Subcutaneous adipose tissue (tissue), 4 donors: ENCODE data around the gene CDK19. TPM values are rescaled to one million over a fixed set of nuclear protein-coding genes. Genes with fewer than 3 reads are reported as not detected.

Source experiments
- total RNA-seq, 4 donors: library from RNA; depleted of rRNA; stranded (reverse); fragments of >200 nt; gene quantifications; one replicate each; pipeline ENCODE4 v1.1.0, GENCODE V29; 2016
- TF ChIP-seq, protein P1 (sequence below): fragments of 450-650 bp; IDR thresholded peaks from one replicate; pipeline ENCODE4 v1.5.1; 2016; ENCODE audit warnings: low read depth, mild to moderate bottlenecking, control low read depth, antibody characterized with exemption, moderate library complexity

The CDK19 gene
- total RNA-seq, 4 donors from 2014 or later, result 14.1 to 20.1 (median 16.2) TPM

DNA sequence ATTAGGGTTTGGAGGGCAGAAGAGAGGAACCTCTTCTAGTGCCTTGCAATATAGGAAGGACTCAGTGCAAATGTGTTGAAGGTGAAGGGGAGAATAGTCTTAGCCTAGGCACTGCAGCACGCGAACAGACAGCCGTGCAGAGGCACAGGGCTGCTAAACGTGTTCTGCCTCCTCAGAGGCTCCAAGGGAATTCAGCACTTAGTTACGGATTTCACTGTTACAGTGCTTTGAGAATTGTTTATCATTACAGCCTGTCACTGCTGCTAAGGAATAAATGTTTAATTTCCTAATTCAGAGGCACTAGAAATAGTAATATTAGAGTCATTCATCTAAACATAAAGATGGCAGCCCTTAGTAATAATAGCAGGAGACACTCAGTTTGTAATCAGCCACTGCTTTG is 222.5 kb downstream of the CDK19 start:
- TF ChIP-seq, protein P1, sequence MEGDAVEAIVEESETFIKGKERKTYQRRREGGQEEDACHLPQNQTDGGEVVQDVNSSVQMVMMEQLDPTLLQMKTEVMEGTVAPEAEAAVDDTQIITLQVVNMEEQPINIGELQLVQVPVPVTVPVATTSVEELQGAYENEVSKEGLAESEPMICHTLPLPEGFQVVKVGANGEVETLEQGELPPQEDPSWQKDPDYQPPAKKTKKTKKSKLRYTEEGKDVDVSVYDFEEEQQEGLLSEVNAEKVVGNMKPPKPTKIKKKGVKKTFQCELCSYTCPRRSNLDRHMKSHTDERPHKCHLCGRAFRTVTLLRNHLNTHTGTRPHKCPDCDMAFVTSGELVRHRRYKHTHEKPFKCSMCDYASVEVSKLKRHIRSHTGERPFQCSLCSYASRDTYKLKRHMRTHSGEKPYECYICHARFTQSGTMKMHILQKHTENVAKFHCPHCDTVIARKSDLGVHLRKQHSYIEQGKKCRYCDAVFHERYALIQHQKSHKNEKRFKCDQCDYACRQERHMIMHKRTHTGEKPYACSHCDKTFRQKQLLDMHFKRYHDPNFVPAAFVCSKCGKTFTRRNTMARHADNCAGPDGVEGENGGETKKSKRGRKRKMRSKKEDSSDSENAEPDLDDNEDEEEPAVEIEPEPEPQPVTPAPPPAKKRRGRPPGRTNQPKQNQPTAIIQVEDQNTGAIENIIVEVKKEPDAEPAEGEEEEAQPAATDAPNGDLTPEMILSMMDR, result no peak

DNA sequence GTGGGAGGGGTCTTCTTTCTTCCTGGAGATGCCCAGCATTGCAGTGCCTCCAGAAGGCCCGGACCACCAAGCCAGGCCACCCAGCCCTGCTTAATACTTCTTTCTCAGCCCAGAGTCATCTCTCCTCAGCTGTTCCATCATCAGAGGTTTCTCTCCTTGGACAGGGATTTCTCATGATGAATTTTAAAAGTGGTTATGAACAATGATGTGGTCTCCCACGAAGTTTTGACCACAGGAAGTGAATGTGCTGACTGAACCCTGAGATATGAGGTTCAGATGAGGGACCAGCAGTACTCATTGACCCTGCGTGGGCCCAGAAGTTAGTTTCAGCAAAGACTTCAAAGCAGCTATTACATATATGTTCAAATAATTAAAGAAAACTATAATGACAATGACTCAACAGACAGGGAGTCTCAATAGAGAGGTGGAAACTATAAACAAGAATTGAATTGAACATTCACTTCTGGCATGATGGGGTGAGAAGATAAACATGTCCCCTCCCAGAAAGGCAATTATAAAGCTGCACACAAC is 224.4 kb downstream of the CDK19 start:
- TF ChIP-seq, protein P1, result no peak

DNA sequence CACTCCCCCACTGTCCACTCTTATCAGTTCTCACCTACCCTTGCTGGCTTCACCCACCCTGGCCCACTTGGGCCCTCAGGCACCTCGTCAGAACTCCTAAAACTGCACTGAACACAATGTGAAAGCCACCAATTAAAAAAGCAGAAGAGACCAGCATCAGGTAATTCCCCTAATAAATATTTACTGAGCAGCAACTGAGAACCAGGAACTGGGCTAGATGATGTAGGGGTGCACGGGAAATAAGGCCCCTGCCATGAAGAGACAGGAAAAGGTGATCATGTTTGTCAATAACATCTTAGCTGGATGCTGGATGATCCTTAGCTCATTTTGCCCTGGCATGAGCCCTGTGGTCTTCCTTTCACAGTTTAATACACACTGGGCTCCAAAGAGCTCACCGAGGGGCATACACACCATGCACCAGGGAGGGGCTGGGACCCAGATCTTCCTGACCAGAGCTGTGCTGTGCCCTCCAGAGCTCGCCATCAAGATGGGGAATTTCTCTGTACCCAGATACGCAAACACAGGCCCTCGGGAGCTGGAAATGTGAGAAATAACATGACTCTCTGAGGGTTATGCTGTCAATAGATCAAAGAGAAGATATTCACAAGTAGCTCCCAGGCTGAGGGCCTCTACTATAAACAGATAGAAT is 225.3 kb downstream of the CDK19 start:
- TF ChIP-seq, protein P1, result no peak

DNA sequence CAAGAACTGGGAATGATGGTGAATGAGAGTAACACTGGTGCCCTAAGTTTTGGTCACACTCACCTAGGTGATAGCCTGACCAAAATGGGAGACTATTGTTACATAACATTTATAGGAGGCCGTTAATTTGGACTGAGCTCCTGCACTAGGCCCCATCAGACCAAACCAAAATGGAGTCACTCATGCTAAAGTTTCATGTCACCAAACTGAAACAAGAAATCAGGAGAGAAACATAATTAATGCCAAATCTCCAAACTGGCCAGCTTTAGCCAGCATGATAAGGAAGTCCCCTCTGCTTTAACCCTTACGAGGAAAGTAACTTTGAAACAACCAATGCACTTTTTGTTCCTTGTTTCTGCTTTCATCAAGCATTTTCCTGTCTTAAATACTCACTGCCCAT is 227.9 kb downstream of the CDK19 start:
- TF ChIP-seq, protein P1, result no peak

DNA sequence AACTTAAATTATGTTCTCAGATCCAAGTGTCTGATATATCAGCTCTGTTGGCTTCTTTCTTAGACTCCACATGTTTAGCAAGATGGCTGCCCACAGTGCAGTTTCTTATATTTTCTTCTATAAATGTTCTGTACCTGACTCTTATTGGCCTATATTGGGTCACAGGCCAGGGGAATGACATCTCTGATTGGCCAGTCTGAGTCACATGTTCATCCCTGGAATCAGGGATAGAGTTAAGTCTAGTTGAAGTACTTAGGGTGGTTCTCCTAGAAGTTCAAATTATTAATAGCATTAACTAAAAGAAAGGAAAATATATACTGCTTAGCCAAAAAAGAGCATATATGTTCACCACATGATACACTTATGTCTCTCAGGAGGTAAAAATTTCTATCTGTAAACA is 233.6 kb downstream of the CDK19 start:
- TF ChIP-seq, protein P1, result no peak

DNA sequence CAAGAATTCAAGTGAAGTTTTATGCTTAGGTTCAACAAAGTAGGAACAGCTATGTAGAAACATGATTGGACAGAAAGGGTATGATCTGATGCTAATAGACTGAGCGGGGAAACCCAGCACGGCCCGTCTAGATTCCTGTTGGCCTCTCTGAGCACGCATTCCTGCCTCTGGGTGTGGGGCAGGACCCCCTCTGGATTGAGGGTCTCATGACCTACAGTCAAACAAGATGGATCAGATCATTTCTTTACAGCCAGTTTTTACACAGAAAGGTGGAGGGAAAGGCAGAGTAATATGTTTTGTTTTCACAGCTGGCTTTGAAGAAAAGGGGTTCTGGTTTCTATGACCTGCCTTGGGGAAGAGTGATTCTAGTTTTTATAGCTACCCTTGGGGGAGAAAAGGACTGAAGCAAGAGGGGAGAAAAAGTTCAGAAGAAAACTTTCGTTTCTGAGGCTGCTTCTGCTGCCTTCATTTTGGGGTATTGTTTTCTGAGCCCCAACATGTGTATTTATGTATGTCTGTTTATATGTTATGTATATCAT is 239.3 kb downstream of the CDK19 start:
- TF ChIP-seq, protein P1, result no peak

DNA sequence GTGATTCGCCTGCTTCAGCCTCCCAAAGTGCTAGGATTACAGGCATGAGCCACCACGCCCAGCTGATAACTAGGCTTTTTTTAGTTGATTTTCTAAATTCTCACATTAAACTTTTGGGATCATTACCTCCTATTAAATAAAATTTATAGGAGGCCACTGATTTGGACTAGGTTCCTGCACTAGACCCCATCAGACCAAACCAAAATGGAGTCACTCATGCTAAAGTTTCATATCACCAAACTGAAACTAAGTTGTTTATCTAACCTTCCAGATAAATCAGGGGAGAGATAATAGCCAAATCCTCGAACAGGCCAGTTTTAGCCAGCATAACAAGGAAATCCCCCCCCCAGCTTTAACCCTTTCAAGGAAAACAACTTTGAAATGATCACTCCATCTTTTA is 240.5 kb downstream of the CDK19 start:
- TF ChIP-seq, protein P1, result no peak
